Loucy (cell line): ENCODE results near the gene TMEM41B.
"Not testable (repeated sequence)": the region's sequence is repeated elsewhere in the genome, so short reads cannot be mapped to it uniquely, and the experiment has no call there.

Experiments
- H2AFZ ChIP-seq: fragments of 200-600 bp; sonication (generic); 2 replicates; pipeline ENCODE4 v1.6.0; 2016; ENCODE audit warnings: antibody characterized with exemption, mild to moderate bottlenecking, low read length, moderate library complexity
- H3F3A ChIP-seq: fragments of 200-600 bp; 2 replicates; pipeline ENCODE4 v1.6.0; 2016; ENCODE audit warnings: antibody characterized with exemption, low read depth, mild to moderate bottlenecking
- H3K27me3 ChIP-seq: fragments of 200-600 bp; sonication (generic); 2 replicates; pipeline ENCODE4 v1.6.1; 2014; ENCODE audit warnings: low read length, mild to moderate bottlenecking; ENCODE audit not compliant: insufficient read depth, poor library complexity, severe bottlenecking
- H3K36me3 ChIP-seq: fragments of 200-600 bp; sonication (generic); 2 replicates; pipeline ENCODE4 v1.6.1; 2016; ENCODE audit warnings: low read length; ENCODE audit not compliant: insufficient read depth
- H3K4me1 ChIP-seq: fragments of 200-600 bp; sonication (generic); 2 replicates; pipeline ENCODE4 v1.5.1; 2014; ENCODE audit warnings: low read length, mild to moderate bottlenecking; ENCODE audit not compliant: insufficient read depth, poor library complexity, severe bottlenecking
- H3K4me2 ChIP-seq: fragments of 200-600 bp; sonication (generic); 2 replicates; pipeline ENCODE4 v1.6.0; 2014; ENCODE audit warnings: antibody characterized with exemption, low read length, low read depth, mild to moderate bottlenecking; ENCODE audit not compliant: poor library complexity, severe bottlenecking
- H3K4me3 ChIP-seq: fragments of 200-600 bp; sonication (generic); 2 replicates; pipeline ENCODE4 v1.5.1; 2014; ENCODE audit warnings: low read length, mild to moderate bottlenecking, mixed read lengths; ENCODE audit not compliant: poor library complexity, severe bottlenecking
- H3K79me2 ChIP-seq: fragments of 200-600 bp; sonication (generic); 2 replicates; pipeline ENCODE4 v1.6.1; 2014; ENCODE audit warnings: low read length; ENCODE audit not compliant: insufficient read depth
- H3K9ac ChIP-seq: fragments of 200-600 bp; sonication (generic); 2 replicates; pipeline ENCODE4 v1.6.0; 2014; ENCODE audit warnings: mild to moderate bottlenecking, low read depth, low read length, moderate library complexity; ENCODE audit not compliant: poor library complexity, severe bottlenecking
- H3K9me2 ChIP-seq: fragments of 200-600 bp; sonication (generic); replicated peaks from 2 replicates; pipeline ENCODE4 v1.6.1; 2016; ENCODE audit warnings: low read depth, low read length, mixed read lengths
- H3K9me3 ChIP-seq: fragments of 200-600 bp; sonication (generic); 2 replicates; pipeline ENCODE4 v1.6.1; 2014; ENCODE audit warnings: mild to moderate bottlenecking, antibody characterized with exemption, low read length, low read depth; ENCODE audit not compliant: insufficient read depth
- H4K20me1 ChIP-seq: fragments of 200-600 bp; sonication (generic); 2 replicates; pipeline ENCODE4 v1.6.0; 2014; ENCODE audit warnings: antibody characterized with exemption, low read length, mild to moderate bottlenecking; ENCODE audit not compliant: insufficient read depth, poor library complexity, severe bottlenecking
- CTCF ChIP-seq: fragments of 200-600 bp; sonication (generic); conservative IDR thresholded peaks from 2 replicates; pipeline ENCODE4 v1.5.1; 2014; ENCODE audit warnings: mild to moderate bottlenecking, antibody characterized with exemption, low read length
- EZH2phosphoT487 ChIP-seq: fragments of 200-600 bp; IDR thresholded peaks from 2 replicates; pipeline ENCODE4 v1.6.1; 2018; ENCODE audit warnings: antibody characterized with exemption, mild to moderate bottlenecking, moderate library complexity, borderline replicate concordance

TMEM41B gene

GRCh38 chr11:9330387-9331384 is 16.3 kb upstream of the TMEM41B start:
- no peak overlapping the region for H3K4me2 ChIP-seq
- TF ChIP-seq CTCF (no peak), EZH2phosphoT487 (no peak)
- H3K4me1 ChIP-seq = no peaks in the 10 kb centered on the region
- no peaks in the 10 kb centered on the region for H3F3A ChIP-seq
- no peak overlapping the region for H2AFZ ChIP-seq
- H3K27me3 ChIP-seq = no peaks in the 10 kb centered on the region
- H3K9me3 ChIP-seq = no peaks in the 10 kb centered on the region
- no peak overlapping the region for H3K4me3 ChIP-seq
- no peaks in the 10 kb centered on the region for H3K36me3 ChIP-seq
- H3K9ac ChIP-seq = no peak overlapping the region
- H4K20me1 ChIP-seq = no peaks in the 10 kb centered on the region
- H3K9me2 ChIP-seq = no peaks in the 10 kb centered on the region
- no peaks in the 10 kb centered on the region for H3K79me2 ChIP-seq

GRCh38 chr11:9320047-9320446 is 5.7 kb upstream of the TMEM41B start:
- TF ChIP-seq EZH2phosphoT487 = no peak
- no peak for TF ChIP-seq CTCF
- H3K9me3 ChIP-seq = no peaks in the 10 kb centered on the region

GRCh38 chr11:9319377-9320001 is 5.1 kb upstream of the TMEM41B start:
- H3K4me3 ChIP-seq, H3K4me2 ChIP-seq, H3K9me3 ChIP-seq, H4K20me1 ChIP-seq, H3K79me2 ChIP-seq, H3K9ac ChIP-seq, H3K9me2 ChIP-seq, H2AFZ ChIP-seq, H3F3A ChIP-seq, H3K27me3 ChIP-seq, H3K4me1 ChIP-seq, H3K36me3 ChIP-seq: not testable (repeated sequence)

More at GRCh38 chr11:9320047-9320446, 5.7 kb upstream of the TMEM41B start:
- no peaks in the 10 kb centered on the region for H3K9me2 ChIP-seq
- peaks cover 6% of the 10 kb centered on the region for H3K4me1 ChIP-seq
- no peaks in the 10 kb centered on the region for H4K20me1 ChIP-seq
- no peak overlapping the region for H3K4me2 ChIP-seq
- no peaks in the 10 kb centered on the region for H3K27me3 ChIP-seq
- H3K9ac ChIP-seq = no peak overlapping the region
- H2AFZ ChIP-seq = no peak overlapping the region
- H3K79me2 ChIP-seq = no peaks in the 10 kb centered on the region
- H3F3A ChIP-seq = no peaks in the 10 kb centered on the region
- no peaks in the 10 kb centered on the region for H3K36me3 ChIP-seq
- no peak overlapping the region for H3K4me3 ChIP-seq

- not testable (repeated sequence) for H3K9me3 ChIP-seq, H3K9ac ChIP-seq, H3K4me3 ChIP-seq, H3K4me1 ChIP-seq, H3K36me3 ChIP-seq, H3K27me3 ChIP-seq, H3K79me2 ChIP-seq, H3F3A ChIP-seq, H3K9me2 ChIP-seq, H2AFZ ChIP-seq, H3K4me2 ChIP-seq, H4K20me1 ChIP-seq
Measured at GRCh38 chr11:9318442-9319376, 4.3 kb upstream of the TMEM41B start.
